PC-9 (cell line): Measurements from ENCODE around the gene RUSF1. TPM values are rescaled to one million over a fixed set of nuclear protein-coding genes. Genes with fewer than 3 reads are reported as not detected.

Experiments
- BruUV-seq: library from RNA; stranded (reverse); fragments of 400-500 nt; replicated peaks from 2 replicates; lab custom pipeline; 2021; lab: Mats Ljungman, UMichigan
- CTCF ChIA-PET: fragments of 300-600 bp; sonication (Branson Sonifier 250); formaldehyde crosslinking; loops from one replicate; lab custom pipeline; 2022; ENCODE audit warnings: antibody characterized with exemption; lab: Charles Lee
- POLR2A ChIA-PET: fragments of 300-600 bp; sonication (Branson Sonifier 250); formaldehyde crosslinking; loops from one replicate; lab custom pipeline; 2022; ENCODE audit warnings: antibody characterized with exemption; ENCODE audit not compliant: unreplicated experiment; lab: Charles Lee
- DNase-seq, 2 experiments: peaks; one replicate each; pipeline versions ENCODE4 v3.0.0 to v3.0.0-alpha.2; 2015 to 2022; ENCODE audit warnings: mixed read lengths in 1 of 2
- H2AFZ ChIP-seq: fragments of 200-600 bp; sonication (generic); 2 replicates; pipeline ENCODE4 v1.8.1; 2017; ENCODE audit warnings: antibody characterized with exemption
- H3F3A ChIP-seq: fragments of 200-600 bp; sonication (generic); 2 replicates; pipeline ENCODE4 v1.8.1; 2017; ENCODE audit warnings: antibody characterized with exemption, mild to moderate bottlenecking, low read depth; ENCODE audit not compliant: insufficient read depth
- H3K27ac ChIP-seq: fragments of 200-600 bp; sonication (generic); 2 replicates; pipeline ENCODE4 v1.6.1; 2016; ENCODE audit warnings: mixed run types
- H3K27me3 ChIP-seq: fragments of 200-600 bp; sonication (generic); 2 replicates; pipeline ENCODE4 v1.6.1; 2016; ENCODE audit warnings: low read depth, mixed run types; ENCODE audit not compliant: insufficient read depth
- H3K36me3 ChIP-seq: fragments of 200-600 bp; sonication (generic); 2 replicates; pipeline ENCODE4 v1.6.1; 2016; ENCODE audit warnings: low read depth, mixed run types
- H3K4me1 ChIP-seq: fragments of 200-600 bp; sonication (generic); replicated peaks from 2 replicates; pipeline ENCODE4 v1.6.1; 2016; ENCODE audit warnings: mixed run types; ENCODE audit not compliant: insufficient read depth
- H3K4me2 ChIP-seq: fragments of 200-600 bp; sonication (generic); 2 replicates; pipeline ENCODE4 v1.6.1; 2017; ENCODE audit warnings: mixed run types
- H3K4me3 ChIP-seq: fragments of 200-600 bp; sonication (generic); 2 replicates; pipeline ENCODE4 v1.6.1; 2016; ENCODE audit warnings: mixed run types
- H3K79me2 ChIP-seq: fragments of 200-600 bp; sonication (generic); 2 replicates; pipeline ENCODE4 v1.6.1; 2017; ENCODE audit warnings: low read depth, mixed run types
- H3K9me2 ChIP-seq: fragments of 200-600 bp; sonication (generic); 2 replicates; pipeline ENCODE4 v1.8.1; 2017; ENCODE audit warnings: mild to moderate bottlenecking; ENCODE audit not compliant: insufficient read depth
- H3K9me3 ChIP-seq: fragments of 200-600 bp; sonication (generic); 2 replicates; pipeline ENCODE4 v1.8.1; 2016; ENCODE audit warnings: low read depth; ENCODE audit not compliant: insufficient read depth
- H4K20me1 ChIP-seq: fragments of 200-600 bp; sonication (generic); 2 replicates; pipeline ENCODE4 v1.8.1; 2017; ENCODE audit not compliant: insufficient read depth
- CTCF ChIP-seq: fragments of 200-600 bp; sonication (generic); conservative IDR thresholded peaks from 2 replicates; pipeline ENCODE4 v1.6.1; 2017; ENCODE audit warnings: mixed run types, antibody characterized with exemption, mild to moderate bottlenecking, moderate library complexity
- EZH2 ChIP-seq: fragments of 200-600 bp; sonication (generic); IDR thresholded peaks from 2 replicates; pipeline ENCODE4 v1.8.0; 2017; ENCODE audit warnings: antibody characterized with exemption, low read depth
- intact Hi-C: fragments of 100-400 bp; cut with micrococcal nuclease; formaldehyde crosslinking; loops from one replicate; pipeline ENCODE4 v1.10.0; 2022; ENCODE audit not compliant: unreplicated experiment
- total RNA-seq: library from RNA; stranded (reverse); gene quantifications from 2 replicates; pipeline ENCODE4 v1.2.3, GENCODE V29; 2021

The RUSF1 gene
- total RNA-seq, 1 experiment from 2014 or later, result 86.7 TPM

GRCh38 chr16:31517800-31518402, 9.7 kb upstream of the RUSF1 start:
- CTCF ChIA-PET, result no interaction called here

GRCh38 chr16:31513884-31514283, 5.7 kb upstream of the RUSF1 start:
- peaks cover 9% of the 10 kb centered on the region; the same call in 1 of the 2 replicates for H3F3A ChIP-seq
- no peak overlapping the region for H3K27ac ChIP-seq
- H2AFZ ChIP-seq, result no peak overlapping the region
- no peaks in the 10 kb centered on the region for H4K20me1 ChIP-seq
- peaks cover 11% of the 10 kb centered on the region; the same call in 1 of the 2 replicates for H3K4me1 ChIP-seq
- TF ChIP-seq CTCF, result no peak
- H3K36me3 ChIP-seq, result no peaks in the 10 kb centered on the region
- H3K9me2 ChIP-seq, result no peaks in the 10 kb centered on the region
- H3K4me2 ChIP-seq, result no peak overlapping the region
- intact Hi-C loops, result no loop called here
- DNase-seq, result no peak
- ChIA-PET CTCF (no interaction called here), POLR2A (no interaction called here)
- no TSS peak for BruUV-seq
- 0 out of 2 replicates have a peak, but pooled peaks cover 4% of the 10 kb centered on the region for H3K9me3 ChIP-seq
- H3K4me3 ChIP-seq, result no peak overlapping the region
- peaks cover 5% of the 10 kb centered on the region; the same call in 1 of the 2 replicates for H3K79me2 ChIP-seq
- peaks cover 43% of the 10 kb centered on the region for H3K27me3 ChIP-seq

More at GRCh38 chr16:31517800-31518402, 9.7 kb upstream of the RUSF1 start:
- intact Hi-C loops, result no loop called here
- POLR2A ChIA-PET, result no interaction called here
- H3K4me3 ChIP-seq, result no peak overlapping the region
- H3K4me1 ChIP-seq, result no peaks in the 10 kb centered on the region
- DNase-seq, result no peak
- TF ChIP-seq EZH2 (no peak), CTCF (no peak)
- peaks cover 5% of the 10 kb centered on the region; the same call in 1 of the 2 replicates for H3F3A ChIP-seq
- H3K9me2 ChIP-seq, result no peaks in the 10 kb centered on the region
- 0 out of 2 replicates have a peak, but pooled peaks cover 4% of the 10 kb centered on the region for H3K9me3 ChIP-seq
- H3K79me2 ChIP-seq, result no peaks in the 10 kb centered on the region
- no peak overlapping the region for H2AFZ ChIP-seq
- H3K27me3 ChIP-seq, result peaks cover 66% of the 10 kb centered on the region
- H4K20me1 ChIP-seq, result no peaks in the 10 kb centered on the region
- H3K36me3 ChIP-seq, result no peaks in the 10 kb centered on the region
- no peak overlapping the region for H3K27ac ChIP-seq
- H3K4me2 ChIP-seq, result no peak overlapping the region
- no TSS peak for BruUV-seq

- CTCF ChIA-PET, result no interaction called here
- Histone ChIP-seq H3K27me3 (peaks cover 40% of the 10 kb centered on the region), H3K4me2 (peak overlapping the region; percentile 30), H3K79me2 (peaks cover 10% of the 10 kb centered on the region; the same call in 1 of the 2 replicates), H2AFZ (no peak overlapping the region), H3K27ac (no peak overlapping the region), H3K36me3 (no peaks in the 10 kb centered on the region), H3K4me3 (no peak overlapping the region), H3K9me2 (no peaks in the 10 kb centered on the region), H3K9me3 (0 out of 2 replicates have a peak, but pooled peaks cover 4% of the 10 kb centered on the region), H3F3A (peaks cover 9% of the 10 kb centered on the region; the same call in 1 of the 2 replicates), H3K4me1 (peaks cover 14% of the 10 kb centered on the region; the same call in 1 of the 2 replicates), H4K20me1 (no peaks in the 10 kb centered on the region)
- POLR2A ChIA-PET, result no interaction called here
- intact Hi-C loops, result no loop called here
- peak; percentile 35 to 75 for DNase-seq
- TF ChIP-seq EZH2 (no peak), CTCF (no peak)
- no TSS peak for BruUV-seq
Observed at GRCh38 chr16:31513126-31513525, 4.9 kb upstream of the RUSF1 start.
